ENCODE results near the gene CIDEC. TPM values are rescaled to one million over a fixed set of nuclear protein-coding genes. Genes with fewer than 3 reads are reported as not detected.
"Not testable (repeated sequence)": the region's sequence is repeated elsewhere in the genome, so short reads cannot be mapped to it uniquely, and the experiment has no call there.

The CIDEC gene
- total and polyA plus RNA-seq, 4 donors, result 0.08 TPM; not detected in 3

GRCh38 chr3:9861626-9862130 lies 18.4 kb downstream of the CIDEC start:
- Histone ChIP-seq H3K27ac (ENCODE audit: low read depth in 1 of 2, low read length in 1 of 2) (no peak overlapping the region), H3K4me1 (ENCODE audit: control insufficient read depth in 5 of 5, insufficient read depth in 5 of 5, low read length in 5 of 5) (peaks cover 0 to 29% (median 6%) of the 10 kb centered on the region in 5 donors), H3K36me3 (ENCODE audit: control insufficient read depth in 4 of 4, insufficient read depth in 4 of 4, low read length in 4 of 4) (no peaks in the 10 kb centered on the region), H3K9ac (ENCODE audit: insufficient read depth in 1 of 2, low read length in 2 of 2) (no peak overlapping the region), H3K9me3 (ENCODE audit: control insufficient read depth in 4 of 4, insufficient read depth in 3 of 4, low read length in 3 of 4) (no peaks in the 10 kb centered on the region), H3K27me3 (ENCODE audit: control insufficient read depth in 3 of 3, insufficient read depth in 3 of 3, low read length in 2 of 3) (no peaks in the 10 kb centered on the region), H3K4me3 (no peak overlapping the region)
- TF ChIP-seq CTCF (IDR thresholded peaks at IDR 0.05; ENCODE audit: control extremely low read depth, extremely low read depth), result no peak
- DNase-seq (no peak), ATAC-seq (ENCODE audit: insufficient read depth, low FRiP score) (no peak)
- 67 to 71% methylated on average over 5 of the region's 5 CpGs for WGBS, 2 donors

- DNase-seq, result no peak
- no peak overlapping the region for H3K9ac ChIP-seq (ENCODE audit: insufficient read depth in 1 of 2, low read length in 2 of 2)
- no peak for ATAC-seq (ENCODE audit: insufficient read depth, low FRiP score)
- TF ChIP-seq CTCF (IDR thresholded peaks at IDR 0.05; ENCODE audit: control extremely low read depth, extremely low read depth), result no peak
- peaks cover 0 to 29% (median 6%) of the 10 kb centered on the region in 5 donors for H3K4me1 ChIP-seq (ENCODE audit: control insufficient read depth in 5 of 5, insufficient read depth in 5 of 5, low read length in 5 of 5)
- no peak overlapping the region for H3K27ac ChIP-seq (ENCODE audit: low read depth in 1 of 2, low read length in 1 of 2)
- H3K4me3 ChIP-seq, result no peak overlapping the region
- 67 to 81% methylated on average over 4 of the region's 4 CpGs for WGBS, 2 donors
- H3K27me3 ChIP-seq (ENCODE audit: control insufficient read depth in 3 of 3, insufficient read depth in 3 of 3, low read length in 2 of 3), result no peaks in the 10 kb centered on the region
- H3K36me3 ChIP-seq (ENCODE audit: control insufficient read depth in 4 of 4, insufficient read depth in 4 of 4, low read length in 4 of 4), result no peaks in the 10 kb centered on the region
- no peaks in the 10 kb centered on the region for H3K9me3 ChIP-seq (ENCODE audit: control insufficient read depth in 4 of 4, insufficient read depth in 3 of 4, low read length in 3 of 4)
Measured at GRCh38 chr3:9861201-9861600, 18.9 kb downstream of the CIDEC start.

- WGBS, 2 donors, result 93 to 94% methylated on average over 12 of the region's 12 CpGs
- no peak for DNase-seq
- Histone ChIP-seq H3K9me3 (ENCODE audit: control insufficient read depth in 4 of 4, insufficient read depth in 3 of 4, low read length in 3 of 4) (no peaks in the 10 kb centered on the region), H3K27ac (ENCODE audit: low read depth in 1 of 2, low read length in 1 of 2) (no peak overlapping the region), H3K36me3 (ENCODE audit: control insufficient read depth in 4 of 4, insufficient read depth in 4 of 4, low read length in 4 of 4) (no peaks in the 10 kb centered on the region), H3K4me3 (no peak overlapping the region), H3K4me1 (ENCODE audit: control insufficient read depth in 5 of 5, insufficient read depth in 5 of 5, low read length in 5 of 5) (peaks cover 0 to 20% (median 5%) of the 10 kb centered on the region in 5 donors), H3K27me3 (ENCODE audit: control insufficient read depth in 3 of 3, insufficient read depth in 3 of 3, low read length in 2 of 3) (no peaks in the 10 kb centered on the region), H3K9ac (ENCODE audit: insufficient read depth in 1 of 2, low read length in 2 of 2) (no peak overlapping the region)
- ATAC-seq (ENCODE audit: insufficient read depth, low FRiP score), result no peak
- TF ChIP-seq CTCF (IDR thresholded peaks at IDR 0.05; ENCODE audit: control extremely low read depth, extremely low read depth), result no peak
Measured at GRCh38 chr3:9859530-9860025, 20.5 kb downstream of the CIDEC start.

GRCh38 chr3:9855594-9855993 lies 24.5 kb downstream of the CIDEC start:
- Histone ChIP-seq H3K27me3 (ENCODE audit: control insufficient read depth in 3 of 3, insufficient read depth in 3 of 3, low read length in 2 of 3) (no peaks in the 10 kb centered on the region), H3K36me3 (ENCODE audit: control insufficient read depth in 4 of 4, insufficient read depth in 4 of 4, low read length in 4 of 4) (no peaks in the 10 kb centered on the region), H3K27ac (ENCODE audit: low read depth in 1 of 2, low read length in 1 of 2) (no peak overlapping the region), H3K9me3 (ENCODE audit: control insufficient read depth in 4 of 4, insufficient read depth in 3 of 4, low read length in 3 of 4) (no peaks in the 10 kb centered on the region), H3K9ac (ENCODE audit: insufficient read depth in 1 of 2, low read length in 2 of 2) (no peak overlapping the region), H3K4me3 (no peak overlapping the region), H3K4me1 (ENCODE audit: control insufficient read depth in 5 of 5, insufficient read depth in 5 of 5, low read length in 5 of 5) (peaks cover 0 to 5% (median 2%) of the 10 kb centered on the region in 5 donors)
- ATAC-seq (ENCODE audit: insufficient read depth, low FRiP score), result no peak
- TF ChIP-seq CTCF (IDR thresholded peaks at IDR 0.05; ENCODE audit: control extremely low read depth, extremely low read depth), result no peak
- DNase-seq, result no peak
- 94 to 97% methylated on average over 3 of the region's 3 CpGs for WGBS, 2 donors

- ATAC-seq (ENCODE audit: insufficient read depth, low FRiP score); H3K9me3 ChIP-seq (ENCODE audit: control insufficient read depth in 4 of 4, insufficient read depth in 3 of 4, low read length in 3 of 4); H3K4me1 ChIP-seq (ENCODE audit: control insufficient read depth in 5 of 5, insufficient read depth in 5 of 5, low read length in 5 of 5); H3K9ac ChIP-seq (ENCODE audit: insufficient read depth in 1 of 2, low read length in 2 of 2); H3K27me3 ChIP-seq (ENCODE audit: control insufficient read depth in 3 of 3, insufficient read depth in 3 of 3, low read length in 2 of 3); DNase-seq; H3K36me3 ChIP-seq (ENCODE audit: control insufficient read depth in 4 of 4, insufficient read depth in 4 of 4, low read length in 4 of 4); H3K4me3 ChIP-seq: not testable (repeated sequence)
- H3K27ac ChIP-seq (ENCODE audit: low read depth in 1 of 2, low read length in 1 of 2), result peak overlapping the region in 1 of 2 donors; percentile 47
- WGBS, 2 donors, result 78 to 83% methylated on average over 11 of the region's 11 CpGs
Measured at GRCh38 chr3:9854291-9854940, 25.6 kb downstream of the CIDEC start.
